ENCODE measurements around the gene BCKDK.

Gene BCKDK

DNA sequence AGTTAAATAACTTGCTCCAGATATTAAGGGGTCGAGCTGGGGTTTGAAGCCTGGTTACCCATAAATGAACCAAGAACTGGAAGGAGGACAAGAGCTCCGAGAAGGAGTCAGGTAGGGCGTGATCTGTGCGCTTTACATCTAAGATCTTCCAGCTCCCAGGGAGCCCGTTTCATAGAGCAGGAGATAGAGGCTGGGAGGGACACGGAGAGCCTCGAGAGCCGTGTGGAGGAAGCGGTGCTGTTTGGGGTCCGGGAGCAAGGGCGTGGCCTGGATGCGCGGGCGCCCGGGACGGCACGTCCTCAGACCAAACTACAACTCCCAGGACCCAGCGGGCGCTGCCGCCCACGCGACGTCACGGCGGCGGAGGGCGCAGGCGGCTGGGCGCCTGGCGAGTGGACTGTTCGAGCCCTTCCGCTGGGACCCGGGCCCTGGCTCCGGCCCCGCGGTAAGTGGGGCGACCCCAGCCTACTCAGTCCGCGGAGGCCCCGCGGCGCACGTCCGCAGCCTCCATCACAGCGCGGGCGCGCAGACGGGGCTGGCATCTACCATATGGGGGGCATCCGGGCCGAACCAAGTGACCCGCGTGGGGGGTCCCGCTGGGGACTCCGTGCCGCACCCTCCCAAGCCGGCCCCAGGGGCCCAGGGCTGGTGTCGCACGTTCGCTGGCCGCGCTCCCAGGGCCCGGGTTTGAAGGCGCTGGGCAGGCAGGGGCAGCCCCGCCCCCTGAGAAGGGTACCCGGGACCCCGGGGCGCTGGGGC, at the start of gene BCKDK:
BCKDK (plus strand) TSS at position 352 of the 759 bp plus-strand sequence. CDS start 838 bp downstream, outside the sequence.
- DNase-seq (ENCODE audit: low read depth), result peak; percentile 88
- H3K4me3 ChIP-seq (ENCODE audit: low read depth, low read length), result peak within 1 kb of the TSS; percentile 59
- TF ChIP-seq, protein P1, sequence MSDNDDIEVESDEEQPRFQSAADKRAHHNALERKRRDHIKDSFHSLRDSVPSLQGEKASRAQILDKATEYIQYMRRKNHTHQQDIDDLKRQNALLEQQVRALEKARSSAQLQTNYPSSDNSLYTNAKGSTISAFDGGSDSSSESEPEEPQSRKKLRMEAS (IDR thresholded peaks at IDR 0.05; ENCODE audit: low read depth, low read length), result peak; percentile 65
- TF ChIP-seq POLR2A (IDR thresholded peaks at IDR 0.05; ENCODE audit: extremely low read depth, insufficient read length), result peak; percentile 63
- no peak for TF ChIP-seq CTCF (IDR thresholded peaks at IDR 0.05; ENCODE audit: low read depth, low read length)
- TF ChIP-seq MYC (IDR thresholded peaks at IDR 0.05; ENCODE audit: low read depth, low read length), result peak; percentile 12; the same call in 1 of the 2 replicates

DNA sequence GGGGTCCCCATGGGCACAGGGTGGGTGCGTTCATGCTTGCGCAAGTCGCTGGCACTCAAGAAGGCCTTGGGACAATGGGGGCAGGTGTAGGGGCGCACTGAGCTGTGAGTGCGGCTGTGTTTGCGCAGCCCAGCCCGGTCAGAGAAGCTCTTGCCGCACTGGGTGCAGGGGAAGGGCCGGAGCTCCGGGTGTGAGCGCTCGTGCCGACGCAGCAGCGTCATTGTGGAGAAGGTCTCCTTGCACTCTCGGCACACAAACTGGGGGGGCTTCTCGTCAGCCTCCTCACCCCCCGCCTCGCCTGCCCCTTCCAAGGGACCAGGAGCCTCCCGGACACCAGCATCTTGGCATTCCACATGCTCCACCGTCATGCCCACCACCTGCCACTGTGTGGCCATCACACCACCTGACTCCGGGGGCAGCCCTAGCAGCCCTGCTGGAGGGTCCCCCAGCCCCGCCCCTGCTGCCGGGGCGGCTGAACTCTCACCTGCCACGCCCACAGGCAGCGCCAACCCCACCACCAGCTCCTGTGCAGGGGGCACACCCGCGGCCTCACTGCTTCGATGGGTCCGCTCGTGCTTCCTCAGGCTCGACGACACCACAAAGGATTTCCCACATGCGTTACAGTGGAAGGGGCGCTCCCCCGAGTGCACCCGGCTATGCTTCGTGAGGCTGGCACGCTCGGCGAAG, 46.9 kb upstream of the BCKDK start:
- DNase-seq (ENCODE audit: low read depth), result no peak
- no peak for TF ChIP-seq MYC (IDR thresholded peaks at IDR 0.05; ENCODE audit: low read depth, low read length)
- TF ChIP-seq, protein P1 (IDR thresholded peaks at IDR 0.05; ENCODE audit: low read depth, low read length), result no peak
- TF ChIP-seq CTCF (IDR thresholded peaks at IDR 0.05; ENCODE audit: low read depth, low read length), result no peak
- TF ChIP-seq POLR2A (IDR thresholded peaks at IDR 0.05; ENCODE audit: extremely low read depth, insufficient read length), result no peak
- H3K4me3 ChIP-seq (ENCODE audit: low read depth, low read length), result no peak overlapping the region

DNA sequence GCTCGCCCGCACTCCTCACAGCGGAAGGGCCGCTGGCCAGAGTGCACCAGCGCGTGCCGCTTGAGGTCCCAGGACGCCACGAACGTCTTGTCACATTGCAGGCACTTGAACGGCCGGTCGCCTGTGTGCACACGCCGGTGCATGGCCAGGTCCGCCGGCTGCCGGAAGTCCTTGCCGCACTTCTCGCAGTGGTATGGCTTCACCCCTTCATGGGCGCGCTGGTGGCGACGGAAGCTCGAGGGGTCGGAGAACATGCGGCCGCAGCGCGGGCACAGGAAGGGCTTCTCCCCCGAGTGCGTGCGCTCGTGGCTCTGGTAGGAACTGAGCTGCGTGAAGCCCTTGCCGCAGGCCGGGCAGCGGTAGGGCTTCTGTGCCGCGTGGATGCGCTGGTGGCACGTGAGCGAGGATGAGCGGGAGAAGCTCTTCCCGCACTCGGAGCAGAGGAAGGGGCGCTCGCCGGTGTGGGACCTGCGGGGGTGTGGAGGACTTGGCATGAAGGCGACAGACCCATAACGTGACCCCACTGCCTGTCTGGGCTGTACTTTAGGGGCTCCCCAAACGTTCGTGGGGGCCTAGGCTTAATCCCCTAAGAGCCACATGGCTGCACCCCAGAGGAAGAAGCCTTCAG, 46.3 kb upstream of the BCKDK start:
- DNase-seq (ENCODE audit: low read depth), result no peak
- no peak overlapping the region for H3K4me3 ChIP-seq (ENCODE audit: low read depth, low read length)
- no peak for TF ChIP-seq CTCF (IDR thresholded peaks at IDR 0.05; ENCODE audit: low read depth, low read length)
- no peak for TF ChIP-seq POLR2A (IDR thresholded peaks at IDR 0.05; ENCODE audit: extremely low read depth, insufficient read length)
- TF ChIP-seq MYC (IDR thresholded peaks at IDR 0.05; ENCODE audit: low read depth, low read length), result no peak
- TF ChIP-seq, protein P1 (IDR thresholded peaks at IDR 0.05; ENCODE audit: low read depth, low read length), result no peak

GRCh38 chr16:31063495-31063842, 44.7 kb upstream of the BCKDK start:
- no peak for DNase-seq (ENCODE audit: low read depth)
- TF ChIP-seq CTCF (IDR thresholded peaks at IDR 0.05; ENCODE audit: low read depth, low read length) (no peak), MYC (IDR thresholded peaks at IDR 0.05; ENCODE audit: low read depth, low read length) (no peak), POLR2A (IDR thresholded peaks at IDR 0.05; ENCODE audit: extremely low read depth, insufficient read length) (no peak)
- TF ChIP-seq, protein P1 (IDR thresholded peaks at IDR 0.05; ENCODE audit: low read depth, low read length), result no peak
- no peak overlapping the region for H3K4me3 ChIP-seq (ENCODE audit: low read depth, low read length)

DNA sequence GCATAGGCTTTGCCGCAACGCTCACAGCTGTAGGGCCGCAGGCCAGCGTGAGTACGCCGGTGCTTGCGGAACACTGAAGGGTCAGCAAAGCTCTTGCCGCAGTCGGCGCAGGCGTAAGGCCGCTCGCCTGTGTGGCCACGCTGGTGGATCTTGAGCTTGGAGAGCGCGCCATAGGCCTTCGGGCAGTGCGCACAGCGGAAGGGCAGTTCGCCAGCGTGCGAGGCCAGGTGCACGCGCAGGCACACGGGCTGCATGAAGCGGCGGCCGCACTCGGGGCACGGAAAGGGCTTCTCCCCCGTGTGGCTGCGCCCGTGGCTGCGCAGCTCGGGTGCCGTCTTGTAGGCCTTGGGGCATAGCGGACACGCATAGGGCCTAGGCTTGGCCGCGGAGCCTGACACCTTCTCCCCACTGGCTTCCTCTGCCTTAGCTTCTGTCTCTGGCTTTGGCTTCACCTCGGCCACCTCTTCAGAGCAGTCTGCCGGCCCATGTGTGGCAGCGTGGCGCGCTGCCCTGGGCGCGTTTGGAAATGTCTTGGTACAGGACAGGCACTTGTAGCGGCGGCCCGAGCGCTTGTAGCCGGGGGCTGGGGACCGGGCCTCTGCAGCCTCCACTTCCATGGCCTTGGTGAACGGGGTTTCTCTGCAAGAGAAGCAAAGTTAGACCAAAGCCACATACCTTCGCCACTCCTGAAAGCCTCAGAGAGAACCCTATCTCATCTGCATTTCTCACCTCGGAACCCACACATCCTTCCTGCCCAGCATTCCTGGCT, 44.2 kb upstream of the BCKDK start:
- H3K4me3 ChIP-seq (ENCODE audit: low read depth, low read length), result no peak overlapping the region

More for the DNA sequence above, 44.2 kb upstream of the BCKDK start:
- no peak for DNase-seq (ENCODE audit: low read depth)
- TF ChIP-seq POLR2A (IDR thresholded peaks at IDR 0.05; ENCODE audit: extremely low read depth, insufficient read length) (no peak), MYC (IDR thresholded peaks at IDR 0.05; ENCODE audit: low read depth, low read length) (no peak), CTCF (IDR thresholded peaks at IDR 0.05; ENCODE audit: low read depth, low read length) (no peak)
- TF ChIP-seq, protein P1 (IDR thresholded peaks at IDR 0.05; ENCODE audit: low read depth, low read length), result no peak
